ENCODE data around the gene ARL6IP6. TPM values are rescaled to one million over a fixed set of nuclear protein-coding genes. Genes with fewer than 3 reads are reported as not detected.

ARL6IP6 gene
- total RNA-seq, 1 experiment from 2014 or later = 54.9 TPM

- Histone ChIP-seq H3K27me3 (ENCODE audit: control insufficient read depth, insufficient read depth, low read length) (no peaks in the 10 kb centered on the region), H3K4me3 (ENCODE audit: insufficient read depth, low read depth, low read length) (no peak overlapping the region), H3K36me3 (replicated peaks; ENCODE audit: control insufficient read depth, insufficient read depth, low read length) (no peaks in the 10 kb centered on the region)
- DNase-seq = no peak
Measured at GRCh38 chr2:152804687-152805408, 86.4 kb downstream of the ARL6IP6 start.

GRCh38 chr2:152811916-152812315 is 93.5 kb downstream of the ARL6IP6 start:
- no peak for DNase-seq
- H3K4me3 ChIP-seq (ENCODE audit: insufficient read depth, low read depth, low read length) = no peak overlapping the region
- no peaks in the 10 kb centered on the region for H3K36me3 ChIP-seq (replicated peaks; ENCODE audit: control insufficient read depth, insufficient read depth, low read length)
- H3K27me3 ChIP-seq (ENCODE audit: control insufficient read depth, insufficient read depth, low read length) = no peaks in the 10 kb centered on the region

Other genes starting within 250 kb of the ARL6IP6 start
- gene PRPF40A, start 1.2 kb upstream of the ARL6IP6 start, total RNA-seq (2014; rRNA removed; shearing (Covaris generic)) = 157 and 261 TPM in 2 replicates